SIG-M5 (cell line): ENCODE results near the gene TIMM29.
"Not testable (repeated sequence)": the region's sequence is repeated elsewhere in the genome, so short reads cannot be mapped to it uniquely, and the experiment has no call there.

Source experiments
- DNase-seq: peaks from one replicate; lab custom pipeline; 2025; lab: John Stamatoyannopoulos, UW

Gene TIMM29

DNA sequence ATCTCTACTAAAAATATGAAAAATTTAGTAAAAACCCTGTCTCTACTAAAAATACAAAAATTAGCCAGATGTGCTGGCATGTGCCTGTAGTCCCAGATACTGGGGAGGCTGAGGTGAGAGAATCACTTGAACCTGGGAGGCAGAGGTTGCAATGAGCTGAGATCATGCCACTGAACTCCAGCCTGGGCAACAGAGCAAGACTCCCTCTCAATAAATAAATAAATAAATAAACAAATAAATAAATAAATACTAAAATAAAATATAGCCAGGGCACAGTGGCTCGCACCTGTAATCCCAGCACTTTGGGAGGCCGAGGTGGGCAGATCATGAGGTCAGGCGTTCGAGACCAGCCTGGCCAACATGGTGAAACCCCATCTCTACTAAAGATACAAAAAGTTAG is 14.8 kb downstream of the TIMM29 start:
- DNase-seq: not testable (repeated sequence)

GRCh38 chr19:10945264-10945663 is 16.7 kb downstream of the TIMM29 start:
- DNase-seq: no peak

- no peak for DNase-seq
These were observed 18.5 kb downstream of the TIMM29 start for GRCh38 chr19:10946958-10947657.

- no peak for DNase-seq
These were observed 24.2 kb downstream of the TIMM29 start for GRCh38 chr19:10952809-10953208.

DNA sequence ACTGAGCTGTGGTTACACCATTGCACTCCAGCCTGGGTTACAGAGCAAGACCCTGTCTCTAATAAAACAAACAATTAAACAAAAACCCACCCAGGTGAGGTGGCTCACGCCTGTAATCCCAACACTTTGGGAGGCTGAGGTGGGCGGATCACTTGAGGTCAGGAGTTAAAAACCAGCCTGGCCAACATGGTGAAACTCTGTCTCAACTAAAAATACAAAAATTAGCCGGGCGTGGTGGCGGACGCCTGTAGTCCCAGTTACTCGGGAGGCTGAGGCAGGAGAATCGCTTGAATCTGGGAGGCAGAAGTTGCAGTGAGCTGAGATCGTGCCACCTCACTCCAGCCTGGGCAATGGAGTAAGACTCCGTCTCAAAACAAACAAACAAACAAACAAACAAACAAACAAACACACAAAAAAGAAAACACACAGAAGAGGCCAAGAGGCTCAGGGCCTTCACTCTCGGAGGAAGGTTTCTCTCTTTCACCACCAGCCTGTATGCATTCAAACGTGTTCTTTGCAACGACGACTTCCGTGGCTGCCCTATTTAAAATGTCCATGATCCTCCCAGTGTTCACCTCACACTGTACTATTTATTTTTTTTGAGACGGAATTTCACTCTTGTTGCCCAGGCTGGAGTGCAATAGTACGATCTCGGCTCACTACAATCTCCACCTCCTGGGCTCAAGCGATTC is 30.8 kb downstream of the TIMM29 start:
- not testable (repeated sequence) for DNase-seq

- DNase-seq: peak; percentile 50
These were observed 31.9 kb downstream of the TIMM29 start, which contains the start of gene SMARCA4 for GRCh38 chr19:10960314-10961072. TSS of gene SMARCA4 (plus strand) at chr19:10961030. CDS start at chr19:10984152, 23,122 bp downstream.

DNA sequence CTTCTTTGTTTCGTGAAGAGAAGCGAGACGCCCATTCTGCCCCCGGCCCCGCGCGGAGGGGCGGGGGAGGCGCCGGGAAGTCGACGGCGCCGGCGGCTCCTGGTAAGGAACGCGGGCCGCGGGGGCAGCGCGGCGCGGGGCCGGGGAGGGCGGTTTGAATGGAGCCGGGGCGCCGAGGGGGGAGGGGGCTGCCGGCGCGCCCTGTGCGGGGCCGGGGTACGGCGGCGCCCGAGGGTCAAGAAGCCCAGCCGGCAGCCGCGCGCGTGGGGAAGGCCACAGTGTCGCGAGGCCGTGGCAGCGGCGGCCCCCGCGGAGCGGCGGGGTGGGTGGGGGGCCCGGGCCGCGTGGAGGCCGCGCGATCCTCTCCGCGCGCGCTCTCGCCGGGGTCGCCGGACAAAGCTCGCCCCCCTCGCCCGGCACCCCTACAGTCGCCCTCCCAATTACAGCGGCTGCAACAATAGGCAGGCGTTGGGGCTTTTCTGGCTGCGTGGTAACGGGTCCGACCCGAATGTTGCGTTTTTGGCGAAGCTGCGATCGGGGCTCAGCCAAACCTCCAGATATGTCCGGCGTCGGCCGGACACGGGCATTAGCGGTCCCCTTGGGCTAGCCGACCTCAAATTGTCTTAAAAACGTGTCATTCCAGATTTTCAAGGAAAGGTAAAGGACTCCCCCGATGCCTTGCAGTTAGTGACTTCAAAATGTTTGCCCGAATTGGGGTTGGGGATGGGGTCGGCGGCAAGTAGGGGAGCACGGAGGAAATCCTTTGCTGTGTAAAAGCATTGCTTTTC is 32.7 kb downstream of the TIMM29 start:
- no peak for DNase-seq

DNA sequence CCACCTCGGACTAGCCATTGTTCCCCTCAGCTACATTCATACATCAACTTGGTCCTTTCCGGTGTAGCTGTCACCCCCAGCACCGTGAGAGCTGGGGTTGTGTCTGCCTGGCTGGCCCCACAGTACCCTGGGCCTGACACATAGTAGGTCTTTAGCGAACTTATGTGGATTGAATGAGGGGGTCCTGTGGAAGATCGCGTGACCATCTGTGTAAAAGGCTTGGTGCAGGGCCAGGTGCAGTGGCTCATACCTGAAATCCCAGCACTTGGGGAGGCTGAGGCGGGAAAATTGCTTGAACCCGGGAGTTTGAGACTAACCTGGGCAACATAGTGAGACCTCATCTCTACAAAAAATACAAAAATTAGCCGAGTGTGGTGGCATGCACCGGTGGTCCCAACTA is 34.3 kb downstream of the TIMM29 start:
- DNase-seq: no peak

DNA sequence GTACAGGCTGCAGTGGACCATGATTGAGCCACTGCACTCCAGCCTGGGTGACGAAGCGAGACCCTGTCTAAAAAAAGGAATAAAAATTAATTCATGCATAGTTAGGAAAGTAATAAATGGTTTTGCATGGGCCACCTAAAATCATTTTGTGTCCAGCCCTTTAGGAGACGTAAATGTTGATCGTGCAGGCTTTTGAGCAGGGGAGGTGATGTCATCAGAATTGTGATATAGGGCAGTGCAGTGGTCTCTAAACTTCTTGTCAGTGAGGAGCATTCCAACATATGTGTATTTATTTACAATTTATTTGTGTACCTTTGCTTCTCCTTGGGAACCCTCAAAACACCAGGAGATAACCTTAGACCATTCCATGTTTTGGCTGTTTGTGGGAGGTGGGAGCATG is 35.3 kb downstream of the TIMM29 start:
- no peak for DNase-seq

GRCh38 chr19:10964903-10965302 is 36.3 kb downstream of the TIMM29 start:
- no peak for DNase-seq

GRCh38 chr19:10965398-10965797 is 36.8 kb downstream of the TIMM29 start:
- DNase-seq: no peak

GRCh38 chr19:10966809-10967208 is 38.2 kb downstream of the TIMM29 start:
- DNase-seq: no peak

DNA sequence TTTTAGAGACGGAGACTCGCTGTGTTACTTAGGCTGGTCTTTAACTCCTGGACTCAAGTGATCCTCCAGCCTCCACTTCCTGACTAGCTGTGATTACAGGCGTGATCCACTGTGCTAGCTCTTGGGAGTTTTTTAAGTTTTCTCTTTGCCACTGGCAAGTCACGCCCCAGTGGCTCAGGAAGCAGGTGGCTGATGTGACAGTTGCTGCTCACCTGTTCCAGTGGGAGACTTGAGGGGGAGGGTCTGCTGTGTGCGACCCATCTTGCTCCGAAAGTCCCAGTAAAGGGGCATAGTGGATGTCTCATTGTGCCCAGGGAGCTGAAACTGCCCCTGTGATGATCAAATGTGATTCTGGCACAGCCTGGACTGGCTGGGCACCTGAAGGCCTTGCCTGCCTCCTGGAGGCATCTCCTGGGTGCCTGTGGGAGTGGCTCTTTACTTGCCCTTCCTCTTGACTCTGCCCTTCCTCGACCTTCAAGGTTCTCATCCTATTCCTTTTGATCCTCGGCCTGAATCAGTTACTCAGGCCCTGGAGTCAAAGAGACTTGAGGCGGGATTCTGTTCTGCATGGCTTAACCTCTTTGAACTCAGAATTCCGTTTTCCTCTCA is 40.0 kb downstream of the TIMM29 start:
- no peak for DNase-seq

DNA sequence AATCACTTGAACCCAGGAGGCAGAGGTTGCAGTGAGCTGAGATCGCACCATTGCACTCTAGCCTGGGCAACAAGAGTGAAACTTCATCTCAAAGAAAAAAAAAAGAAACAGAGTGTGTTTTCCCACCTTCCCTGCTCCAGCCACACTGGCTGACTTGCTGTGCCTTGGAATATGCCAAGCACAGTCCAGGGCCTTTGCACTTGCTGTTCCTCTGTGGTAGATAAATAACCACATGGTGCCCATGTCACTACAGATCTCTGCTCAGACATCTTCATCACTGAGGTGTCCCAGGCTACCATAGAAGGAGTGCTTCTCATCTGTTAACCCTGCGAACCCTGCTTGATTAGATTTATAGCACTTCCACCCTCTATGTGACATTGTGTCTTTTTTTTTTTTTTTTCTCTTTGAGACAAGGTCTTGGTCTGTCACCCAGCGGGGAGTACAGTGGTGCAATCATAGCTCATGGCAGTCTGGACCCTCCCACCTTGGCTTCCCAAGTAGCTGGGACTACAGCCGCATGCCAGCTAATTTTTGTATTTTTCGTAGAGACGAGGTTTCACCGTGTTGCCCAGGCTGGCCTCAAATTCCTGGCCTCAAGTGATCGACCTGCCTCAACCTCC is 42.6 kb downstream of the TIMM29 start:
- DNase-seq: no peak

GRCh38 chr19:10975374-10976130 is 46.9 kb downstream of the TIMM29 start:
- no peak for DNase-seq

- no peak for DNase-seq
These were observed 47.7 kb downstream of the TIMM29 start for GRCh38 chr19:10976131-10976892.

GRCh38 chr19:10977742-10978092 is 49.1 kb downstream of the TIMM29 start:
- DNase-seq: no peak
